GM23248 (cell line): ENCODE results near the gene MEGF6.

Experiments used
- EZH2 ChIP-seq: fragments of 200-600 bp; sonication (generic); IDR thresholded peaks from 2 replicates; pipeline ENCODE4 v1.6.1; 2018; ENCODE audit warnings: antibody characterized with exemption, mild to moderate bottlenecking; ENCODE audit not compliant: insufficient read depth, poor library complexity, severe bottlenecking
- EZH2phosphoT487 ChIP-seq: fragments of 200-600 bp; sonication (generic); IDR thresholded peaks from 2 replicates; pipeline ENCODE4 v1.6.1; 2018; ENCODE audit warnings: antibody characterized with exemption, moderate library complexity, mild to moderate bottlenecking, low read depth; ENCODE audit not compliant: insufficient read depth

GRCh38 chr1:3624200-3625136, 13.2 kb upstream of the MEGF6 start, which contains the start of gene TPRG1L:
- TF ChIP-seq EZH2phosphoT487 (no peak), EZH2 (no peak)
